ENCODE measurements around the gene SOX5. TPM values are rescaled to one million over a fixed set of nuclear protein-coding genes. Genes with fewer than 3 reads are reported as not detected.

Gene SOX5
- total RNA-seq, 1 donor from 2014 or later, result 86.8 TPM

GRCh38 chr12:23708185-23708837 is 241.2 kb downstream of the SOX5 start:
- Mint-ChIP-seq H3K27me3 (ENCODE audit: low read depth) (no peaks in the 10 kb centered on the region), H3K36me3 (ENCODE audit: low read depth) (peaks cover 10% of the 10 kb centered on the region), H3K27ac (ENCODE audit: unreplicated experiment) (no peak overlapping the region), H3K4me3 (no peak overlapping the region), H3K4me1 (peaks cover 26% of the 10 kb centered on the region), H3K9me3 (no peaks in the 10 kb centered on the region)
- TF ChIP-seq CTCF (conservative IDR thresholded peaks at IDR 0.05), result no peak
- DNase-seq (ENCODE audit: low read depth, low spot score), result no peak

GRCh38 chr12:23707270-23707669 is 242.2 kb downstream of the SOX5 start:
- Mint-ChIP-seq H3K9me3 (no peaks in the 10 kb centered on the region), H3K4me1 (peaks cover 36% of the 10 kb centered on the region), H3K27ac (ENCODE audit: unreplicated experiment) (no peak overlapping the region), H3K27me3 (ENCODE audit: low read depth) (no peaks in the 10 kb centered on the region), H3K36me3 (ENCODE audit: low read depth) (peaks cover 8% of the 10 kb centered on the region), H3K4me3 (no peak overlapping the region)
- no peak for DNase-seq (ENCODE audit: low read depth, low spot score)
- TF ChIP-seq CTCF (conservative IDR thresholded peaks at IDR 0.05), result no peak

GRCh38 chr12:23704992-23705943 is 244.2 kb downstream of the SOX5 start:
- DNase-seq (ENCODE audit: low read depth, low spot score), result no peak
- no peaks in the 10 kb centered on the region for H3K9me3 Mint-ChIP-seq
- TF ChIP-seq CTCF (conservative IDR thresholded peaks at IDR 0.05), result no peak
- H3K4me3 Mint-ChIP-seq, result no peak overlapping the region
- peaks cover 36% of the 10 kb centered on the region for H3K4me1 Mint-ChIP-seq
- H3K36me3 Mint-ChIP-seq (ENCODE audit: low read depth), result peaks cover 4% of the 10 kb centered on the region
- H3K27ac Mint-ChIP-seq (ENCODE audit: unreplicated experiment), result peak overlapping the region; percentile 65
- H3K27me3 Mint-ChIP-seq (ENCODE audit: low read depth), result no peaks in the 10 kb centered on the region

GRCh38 chr12:23703051-23703450 is 246.4 kb downstream of the SOX5 start:
- no peak overlapping the region for H3K27ac Mint-ChIP-seq (ENCODE audit: unreplicated experiment)
- no peak overlapping the region for H3K4me3 Mint-ChIP-seq
- H3K9me3 Mint-ChIP-seq, result no peaks in the 10 kb centered on the region
- no peak for DNase-seq (ENCODE audit: low read depth, low spot score)
- no peak for TF ChIP-seq CTCF (conservative IDR thresholded peaks at IDR 0.05)
- H3K27me3 Mint-ChIP-seq (ENCODE audit: low read depth), result no peaks in the 10 kb centered on the region
- H3K36me3 Mint-ChIP-seq (ENCODE audit: low read depth), result no peaks in the 10 kb centered on the region
- peaks cover 36% of the 10 kb centered on the region for H3K4me1 Mint-ChIP-seq

- no peaks in the 10 kb centered on the region for H3K27me3 Mint-ChIP-seq (ENCODE audit: low read depth)
- TF ChIP-seq CTCF (conservative IDR thresholded peaks at IDR 0.05), result no peak
- H3K36me3 Mint-ChIP-seq (ENCODE audit: low read depth), result peaks cover 17% of the 10 kb centered on the region
- no peak overlapping the region for H3K27ac Mint-ChIP-seq (ENCODE audit: unreplicated experiment)
- no peak for DNase-seq (ENCODE audit: low read depth, low spot score)
- peaks cover 4% of the 10 kb centered on the region for H3K9me3 Mint-ChIP-seq
- peaks cover 17% of the 10 kb centered on the region for H3K4me1 Mint-ChIP-seq
- H3K4me3 Mint-ChIP-seq, result no peak overlapping the region
Measured at GRCh38 chr12:23699031-23699430, 250.4 kb downstream of the SOX5 start.

Data from neural crest cell (in vitro differentiated cells).